HepG2 (cell line): ENCODE measurements around the gene SOWAHA. TPM values are rescaled to one million over a fixed set of nuclear protein-coding genes. Genes with fewer than 3 reads are reported as not detected.

Experiments used
- ATAC-seq: fragments of 200-7000 bp; cut with Tn5 transposase; 3 replicates; pipeline ENCODE4 v1.9.1; 2020; ENCODE audit warnings: mild to moderate bottlenecking, moderate library complexity
- BruUV-seq: library from RNA; stranded (reverse); fragments of 400-500 nt; replicated peaks from 2 replicates; lab custom pipeline; 2021; lab: Mats Ljungman, UMichigan
- CTCF ChIA-PET: fragments of 300-600 bp; formaldehyde crosslinking; extraction: SDS; loops from one replicate; lab custom pipeline; 2021; ENCODE audit warnings: low total read pairs, inconsistent platforms, low intra/inter-chr PET ratio; lab: Yijun Ruan, JAX
- POLR2A ChIA-PET: fragments of 350-600 bp; sonication (Branson Sonifier 250); formaldehyde crosslinking; loops from one replicate; lab custom pipeline; 2020; ENCODE audit warnings: antibody characterized with exemption, inconsistent platforms; lab: Yijun Ruan, JAX
- DNase-seq: peaks from one replicate; pipeline ENCODE4 v3.0.0-alpha.2; 2015; ENCODE audit warnings: low spot score
- FAIRE-seq: peaks from 3 replicates; lab custom pipeline; 2011; peaks lifted over from hg19 to GRCh38; lab: Jason Lieb, UNC
- H2AFZ ChIP-seq: one replicate; pipeline ENCODE4 v1.6.1; 2011; ENCODE audit warnings: low read length, inconsistent platforms
- H3K27ac ChIP-seq: fragments of 300-600 bp; 3 replicates; pipeline ENCODE4 v1.8.0; 2011; ENCODE audit warnings: mixed run types, mild to moderate bottlenecking, mixed read lengths, low read length, inconsistent platforms; ENCODE audit not compliant: insufficient read depth; ENCODE audit errors: extremely low read length
- H3K27me3 ChIP-seq, 2 experiments: fragments of 200-600 bp in 1 of 2; 2 replicates in 1 of 2; 3 replicates in 1 of 2; pipeline versions ENCODE4 v1.6.0 to v1.8.0; 2011; ENCODE audit warnings: low read length in 2 of 2, mild to moderate bottlenecking in 2 of 2, moderate library complexity in 2 of 2, inconsistent platforms in 1 of 2; ENCODE audit not compliant: insufficient read depth in 2 of 2, control insufficient read depth in 1 of 2
- H3K36me3 ChIP-seq, 2 experiments: fragments of 200-600 bp in 1 of 2; replicated peaks in 1 of 2; 2 replicates in 1 of 2; 3 replicates in 1 of 2; pipeline versions ENCODE4 v1.5.1 to v1.8.0; 2011; ENCODE audit warnings: low read length in 2 of 2, inconsistent platforms in 1 of 2; ENCODE audit not compliant: insufficient read depth in 2 of 2, control insufficient read depth in 1 of 2
- H3K4me1 ChIP-seq: 2 replicates; pipeline ENCODE4 v1.5.1; 2012; ENCODE audit warnings: low read length, inconsistent platforms; ENCODE audit not compliant: insufficient read depth
- H3K4me2 ChIP-seq: 2 replicates; pipeline ENCODE4 v1.6.0; 2011; ENCODE audit warnings: low read depth, low read length, inconsistent platforms
- H3K4me3 ChIP-seq, 3 experiments: fragments of 200-600 bp in 1 of 3; sonication (generic), shearing (Covaris generic) in 1 of 3; replicated peaks in 1 of 3; 2 replicates each; pipeline ENCODE4 v1.5.1; 2011 to 2016; ENCODE audit warnings: low read length in 3 of 3, inconsistent platforms in 2 of 3, low read depth in 2 of 3, mild to moderate bottlenecking in 2 of 3, control low read depth in 1 of 3, mixed read lengths in 1 of 3; ENCODE audit not compliant: insufficient read depth in 1 of 3
- H3K79me2 ChIP-seq: one replicate; pipeline ENCODE4 v1.6.1; 2011; ENCODE audit warnings: low read length, inconsistent platforms; ENCODE audit not compliant: insufficient read depth
- H3K9ac ChIP-seq: 2 replicates; pipeline ENCODE4 v1.6.0; 2011; ENCODE audit warnings: mild to moderate bottlenecking, low read depth, low read length, inconsistent platforms; ENCODE audit not compliant: insufficient read depth
- H3K9me3 ChIP-seq: 2 replicates; pipeline ENCODE4 v1.5.1; 2012; ENCODE audit warnings: mild to moderate bottlenecking, low read length
- H4K20me1 ChIP-seq: 2 replicates; pipeline ENCODE4 v1.6.0; 2011; ENCODE audit warnings: inconsistent platforms, mild to moderate bottlenecking, low read length, moderate library complexity; ENCODE audit not compliant: insufficient read depth
- FLYWCH1 ChIP-seq: sonication (generic); formaldehyde crosslinking; IDR thresholded peaks from 2 replicates; pipeline ENCODE4 v1.8.1; 2023; ENCODE audit warnings: mild to moderate bottlenecking, missing genetic modification reagents
- ISX ChIP-seq: sonication (generic); formaldehyde crosslinking; conservative IDR thresholded peaks from 2 replicates; pipeline ENCODE4 v1.5.0; 2020; ENCODE audit warnings: missing genetic modification reagents
- NFKBIZ ChIP-seq: IDR thresholded peaks from 2 replicates; pipeline ENCODE4 v1.6.1; 2018; ENCODE audit warnings: missing genetic modification reagents, missing compliant biosample characterization
- PRPF4 ChIP-seq: fragments of 200-400 bp; formaldehyde crosslinking; IDR thresholded peaks from 2 replicates; pipeline ENCODE4 v1.6.1; 2016; ENCODE audit warnings: low read length, low read depth; ENCODE audit not compliant: poor library complexity, severe bottlenecking
- REXO4 ChIP-seq: sonication (generic); formaldehyde crosslinking; IDR thresholded peaks from 2 replicates; pipeline ENCODE4 v1.8.0; 2022; ENCODE audit warnings: missing genetic modification reagents, mild to moderate bottlenecking, borderline replicate concordance
- RNF2 ChIP-seq: fragments of 450-650 bp; conservative IDR thresholded peaks from 2 replicates; pipeline ENCODE4 v1.6.1; 2016; ENCODE audit warnings: low read depth
- SATB2 ChIP-seq: sonication (generic); formaldehyde crosslinking; IDR thresholded peaks from 2 replicates; pipeline ENCODE4 v1.5.0; 2020; ENCODE audit warnings: missing genetic modification reagents
- STAG1 ChIP-seq: sonication (generic); formaldehyde crosslinking; IDR thresholded peaks from 2 replicates; pipeline ENCODE4 v1.4.0; 2020; ENCODE audit warnings: missing genetic modification reagents
- TFAP4 ChIP-seq: sonication (generic); IDR thresholded peaks from 2 replicates; pipeline ENCODE4 v1.6.1; 2016; ENCODE audit warnings: low read depth, borderline replicate concordance
- ZFP36L1 ChIP-seq: sonication (generic); formaldehyde crosslinking; IDR thresholded peaks from 2 replicates; pipeline ENCODE4 v1.8.0; 2022; ENCODE audit warnings: mild to moderate bottlenecking, missing genetic modification reagents, moderate library complexity
- ZNF549 ChIP-seq: sonication (generic); formaldehyde crosslinking; IDR thresholded peaks from 2 replicates; pipeline ENCODE4 v1.5.0; 2020; ENCODE audit warnings: missing genetic modification reagents
- ZNF616 ChIP-seq: sonication (generic); formaldehyde crosslinking; IDR thresholded peaks from 2 replicates; pipeline ENCODE4 v1.5.0; 2020; ENCODE audit warnings: low read depth, mild to moderate bottlenecking, missing genetic modification reagents
- ZNF816 ChIP-seq: sonication (generic); formaldehyde crosslinking; IDR thresholded peaks from 2 replicates; pipeline ENCODE4 v1.8.0; 2022; ENCODE audit warnings: missing genetic modification reagents, mild to moderate bottlenecking, borderline replicate concordance
- WGBS: methylation state at CpG from one replicate; pipeline ENCODE4 v1.1.6; 2017; ENCODE audit warnings: low lambda C conversion rate; 5-methylcytosine and 5-hydroxymethylcytosine counted together
- in situ Hi-C: cut with HindIII; loops from 2 replicates; pipeline ENCODE4 v1.10.0; 2017; ENCODE audit warnings: low pct_unique_long_range_greater_than_20kb; ENCODE audit not compliant: extremely low pct_ligation_motif_present
- intact Hi-C: fragments of 100-400 bp; cut with micrococcal nuclease; formaldehyde crosslinking; loops from one replicate; pipeline ENCODE4 v1.10.0; 2022; ENCODE audit not compliant: unreplicated experiment
- polyA plus RNA-seq, 8 experiments: library from polyadenylated mRNA; depleted of rRNA in 3 of 8; stranded (reverse) in 7 of 8; unstranded in 1 of 8; fragments of >200 nt; fragmentation: Illumina TruSeq in 4 of 8; extraction: Trizol in 4 of 8; gene quantifications; 2 replicates each; pipeline versions ENCODE4 v1.2.1 to v1.2.3, GENCODE V29; 2011 to 2016; ENCODE audit warnings: low read depth in 4 of 8, missing spikeins in 1 of 8, mixed read lengths in 1 of 8; ENCODE audit not compliant: insufficient read depth in 1 of 8
- total RNA-seq, 5 experiments: library from RNA; depleted of rRNA; stranded (reverse); fragments of >200 nt; fragmentation: Illumina TruSeq; extraction: Trizol; gene quantifications; 2 replicates each; pipeline ENCODE4 v1.2.3, GENCODE V29; 2016; ENCODE audit warnings: low read depth in 1 of 5
- TF ChIP-seq, protein P1 (sequence below): sonication (generic); formaldehyde crosslinking; IDR thresholded peaks from 2 replicates; pipeline ENCODE4 v1.5.1; 2020; ENCODE audit warnings: missing genetic modification reagents, mild to moderate bottlenecking, borderline replicate concordance
- TF ChIP-seq, protein P2 (sequence below): sonication (generic); formaldehyde crosslinking; conservative IDR thresholded peaks from 2 replicates; pipeline ENCODE4 v1.8.0; 2022; ENCODE audit warnings: low read depth, missing genetic modification reagents

SOWAHA gene
- total and polyA plus RNA-seq, 2 of the 13 experiments (the other 11 are each of a cell fraction or from before 2014, with no cell fraction given) = 0.95 to 1.9 TPM

- CTCF ChIA-PET = interaction anchor here (0.8 kb wide), 1 partner anchor 29 kb away, joined by 3 read pairs; no protein-coding TSS in a partner anchor
Observed at GRCh38 chr5:132791026-132791425, 22.1 kb upstream of the SOWAHA start.

GRCh38 chr5:132797651-132798050, 15.5 kb upstream of the SOWAHA start:
- ChIA-PET POLR2A (interaction anchor here (1.5 kb wide), 1 partner anchor 10 kb away, joined by 8 read pairs; no protein-coding TSS in a partner anchor), CTCF (no interaction called here)
- Histone ChIP-seq H3K4me1 (peaks cover 37% of the 10 kb centered on the region), H3K9ac (no peak overlapping the region), H3K27me3 (no peaks in the 10 kb centered on the region), H3K36me3 (peaks cover 0 to 2% of the 10 kb centered on the region in 2 experiments; a peak in 1 of 5 replicates), H4K20me1 (no peaks in the 10 kb centered on the region), H2AFZ (no peak overlapping the region), H3K9me3 (no peaks in the 10 kb centered on the region), H3K79me2 (peaks cover 9% of the 10 kb centered on the region), H3K4me2 (no peak overlapping the region), H3K27ac (no peak overlapping the region), H3K4me3 (no peak overlapping the region)
- ATAC-seq (no peak), FAIRE-seq (no peak), DNase-seq (no peak)
- WGBS = 96% methylated on average over 2 of the region's 2 CpGs
- intact Hi-C loops = no loop called here
- no TSS peak for BruUV-seq
- in situ Hi-C loops = no loop called here
- TF ChIP-seq ZFP36L1 (CRISPR knock-in tag) (no peak), RNF2 (no peak), PRPF4 (no peak), ZNF549 (CRISPR knock-in tag) (no peak), FLYWCH1 (no peak), NFKBIZ (CRISPR knock-in tag) (no peak), STAG1 (CRISPR knock-in tag) (no peak), ZNF616 (no peak), REXO4 (CRISPR knock-in tag) (no peak), ZNF816 (no peak)
- TF ChIP-seq, protein P1, sequence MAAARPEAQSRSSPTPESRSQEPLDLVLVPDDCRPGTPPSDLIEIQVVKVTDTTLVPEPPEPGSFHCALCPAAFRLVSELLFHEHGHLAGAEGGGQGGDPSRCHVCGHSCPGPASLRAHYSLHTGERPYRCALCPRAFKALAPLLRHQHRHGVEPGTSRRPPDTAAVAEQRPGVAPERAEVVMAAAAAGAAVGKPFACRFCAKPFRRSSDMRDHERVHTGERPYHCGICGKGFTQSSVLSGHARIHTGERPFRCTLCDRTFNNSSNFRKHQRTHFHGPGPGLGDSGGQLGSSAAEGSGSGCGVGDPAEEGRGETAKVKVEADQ (CRISPR knock-in tag) = no peak

More at GRCh38 chr5:132791026-132791425, 22.1 kb upstream of the SOWAHA start:
- POLR2A ChIA-PET = interaction anchor here (2.1 kb wide), 1 partner anchor 16 kb away, joined by 11 read pairs; no protein-coding TSS in a partner anchor
- H4K20me1 ChIP-seq = no peaks in the 10 kb centered on the region
- WGBS = 97% methylated on average over 3 of the region's 3 CpGs
- no peak overlapping the region for H2AFZ ChIP-seq
- no peak for ATAC-seq
- no peak overlapping the region for H3K4me3 ChIP-seq
- no peak overlapping the region for H3K4me2 ChIP-seq
- H3K27me3 ChIP-seq = no peaks in the 10 kb centered on the region
- no peak for TF ChIP-seq SATB2 (CRISPR knock-in tag)
- TF ChIP-seq TFAP4 = no peak
- no peak for TF ChIP-seq ISX (CRISPR knock-in tag)
- TF ChIP-seq, protein P2, sequence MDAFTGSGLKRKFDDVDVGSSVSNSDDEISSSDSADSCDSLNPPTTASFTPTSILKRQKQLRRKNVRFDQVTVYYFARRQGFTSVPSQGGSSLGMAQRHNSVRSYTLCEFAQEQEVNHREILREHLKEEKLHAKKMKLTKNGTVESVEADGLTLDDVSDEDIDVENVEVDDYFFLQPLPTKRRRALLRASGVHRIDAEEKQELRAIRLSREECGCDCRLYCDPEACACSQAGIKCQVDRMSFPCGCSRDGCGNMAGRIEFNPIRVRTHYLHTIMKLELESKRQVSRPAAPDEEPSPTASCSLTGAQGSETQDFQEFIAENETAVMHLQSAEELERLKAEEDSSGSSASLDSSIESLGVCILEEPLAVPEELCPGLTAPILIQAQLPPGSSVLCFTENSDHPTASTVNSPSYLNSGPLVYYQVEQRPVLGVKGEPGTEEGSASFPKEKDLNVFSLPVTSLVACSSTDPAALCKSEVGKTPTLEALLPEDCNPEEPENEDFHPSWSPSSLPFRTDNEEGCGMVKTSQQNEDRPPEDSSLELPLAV (CRISPR knock-in tag) = no peak
- TF ChIP-seq, all 625 proteins: peak for 0
- intact Hi-C loops = no loop called here
- FAIRE-seq (no peak), DNase-seq (no peak)
- in situ Hi-C loops = no loop called here
- Histone ChIP-seq H3K4me1 (peaks cover 21% of the 10 kb centered on the region; the same call in 1 of the 2 replicates), H3K36me3 (peaks cover 0 to 2% of the 10 kb centered on the region in 2 experiments; a peak in 2 of 5 replicates), H3K9me3 (no peaks in the 10 kb centered on the region), H3K9ac (no peak overlapping the region), H3K79me2 (peaks cover 3% of the 10 kb centered on the region), H3K27ac (no peak overlapping the region)
- no TSS peak for BruUV-seq
